IMR-90 (cell line): ENCODE results near the gene GATA1. TPM values are rescaled to one million over a fixed set of nuclear protein-coding genes. Genes with fewer than 3 reads are reported as not detected.

Source experiments
- ATAC-seq: fragments of 200-7000 bp; cut with Tn5 transposase; 2 replicates; pipeline ENCODE4 v1.9.1; 2020; ENCODE audit warnings: low read depth, mild to moderate bottlenecking, moderate library complexity
- BruUV-seq: library from RNA; stranded (reverse); fragments of 400-500 nt; replicated peaks from 2 replicates; lab custom pipeline; 2021; lab: Mats Ljungman, UMichigan
- CTCF ChIA-PET: fragments of 300-600 bp; formaldehyde crosslinking; extraction: SDS; loops from one replicate; lab custom pipeline; 2021; ENCODE audit warnings: antibody characterized with exemption; lab: Yijun Ruan, JAX
- POLR2A ChIA-PET: fragments of 300-600 bp; sonication (Branson Sonifier 250); formaldehyde crosslinking; loops from one replicate; lab custom pipeline; 2022; ENCODE audit warnings: antibody characterized with exemption; ENCODE audit not compliant: unreplicated experiment; lab: Charles Lee
- DNase-seq: peaks from one replicate; pipeline ENCODE4 v3.0.0; 2013
- H2AFZ ChIP-seq: replicated peaks from 2 replicates; pipeline ENCODE3; 2013; ENCODE audit warnings: low read length, mild to moderate bottlenecking; ENCODE audit not compliant: poor library complexity
- H2AK5ac ChIP-seq: 2 replicates; pipeline ENCODE4 v1.6.1; 2013; ENCODE audit warnings: low read depth, low read length, inconsistent platforms
- H2AK9ac ChIP-seq: replicated peaks from 2 replicates; pipeline ENCODE3; 2013; ENCODE audit warnings: mild to moderate bottlenecking, low read depth, low read length, moderate library complexity; ENCODE audit not compliant: poor library complexity
- H2BK120ac ChIP-seq: 2 replicates; pipeline ENCODE4 v1.6.1; 2013; ENCODE audit warnings: low read depth, low read length, inconsistent platforms
- H2BK15ac ChIP-seq: 3 replicates; pipeline ENCODE4 v1.6.1; 2013; ENCODE audit warnings: low read depth, low read length, inconsistent platforms
- H2BK20ac ChIP-seq: 2 replicates; pipeline ENCODE4 v1.6.1; 2013; ENCODE audit warnings: low read depth, mild to moderate bottlenecking, inconsistent platforms, low read length, moderate library complexity
- H2BK5ac ChIP-seq: 2 replicates; pipeline ENCODE4 v1.6.1; 2013; ENCODE audit warnings: mild to moderate bottlenecking, low read depth, low read length, inconsistent platforms; ENCODE audit not compliant: poor library complexity, severe bottlenecking
- H3K14ac ChIP-seq: replicated peaks from 2 replicates; pipeline ENCODE4 v1.6.1; 2013; ENCODE audit warnings: low read depth, low read length, inconsistent platforms
- H3K18ac ChIP-seq: 2 replicates; pipeline ENCODE4 v1.6.1; 2013; ENCODE audit warnings: low read depth, low read length, control low read depth
- H3K23ac ChIP-seq: 2 replicates; pipeline ENCODE4 v1.6.1; 2013; ENCODE audit warnings: low read depth, low read length, inconsistent platforms
- H3K27ac ChIP-seq: 2 replicates; pipeline ENCODE4 v1.5.1; 2013; ENCODE audit warnings: mild to moderate bottlenecking, control low read depth, low read length; ENCODE audit not compliant: insufficient read depth
- H3K27me3 ChIP-seq: 2 replicates; pipeline ENCODE4 v1.6.1; 2013; ENCODE audit warnings: low read length; ENCODE audit not compliant: control insufficient read depth, insufficient read depth
- H3K36me3 ChIP-seq: 2 replicates; pipeline ENCODE4 v1.6.1; 2013; ENCODE audit warnings: low read length, mixed read lengths; ENCODE audit not compliant: control insufficient read depth, insufficient read depth
- H3K4ac ChIP-seq: 2 replicates; pipeline ENCODE4 v1.6.1; 2013; ENCODE audit warnings: low read depth, low read length, inconsistent platforms
- H3K4me1 ChIP-seq: 2 replicates; pipeline ENCODE4 v1.6.1; 2013; ENCODE audit warnings: low read length, mixed read lengths; ENCODE audit not compliant: control insufficient read depth, insufficient read depth
- H3K4me2 ChIP-seq: 2 replicates; pipeline ENCODE4 v1.6.1; 2013; ENCODE audit warnings: low read depth, mild to moderate bottlenecking, control low read depth, low read length, moderate library complexity
- H3K4me3 ChIP-seq: 2 replicates; pipeline ENCODE4 v1.5.1; 2013; ENCODE audit warnings: low read depth, mild to moderate bottlenecking, control low read depth, low read length, moderate library complexity; ENCODE audit not compliant: insufficient read depth
- H3K56ac ChIP-seq: 2 replicates; pipeline ENCODE4 v1.6.1; 2013; ENCODE audit warnings: low read length, inconsistent platforms; ENCODE audit not compliant: insufficient read depth; ENCODE audit errors: extremely low read depth
- H3K79me1 ChIP-seq, 2 experiments: 2 replicates each; pipeline ENCODE4 v1.6.1; 2013; ENCODE audit warnings: low read length in 2 of 2, inconsistent platforms in 1 of 2, low read depth in 1 of 2
- H3K9ac ChIP-seq: 2 replicates; pipeline ENCODE4 v1.6.1; 2013; ENCODE audit warnings: low read depth, low read length, control low read depth
- H3K9me1 ChIP-seq: 2 replicates; pipeline ENCODE4 v1.6.1; 2013; ENCODE audit warnings: low read length, inconsistent platforms; ENCODE audit not compliant: insufficient read depth
- H3K9me3 ChIP-seq: 2 replicates; pipeline ENCODE4 v1.6.1; 2013; ENCODE audit warnings: low read length; ENCODE audit not compliant: control insufficient read depth, insufficient read depth
- H4K20me1 ChIP-seq: 2 replicates; pipeline ENCODE4 v1.6.1; 2013; ENCODE audit warnings: low read length, inconsistent platforms; ENCODE audit not compliant: insufficient read depth
- H4K5ac ChIP-seq: 2 replicates; pipeline ENCODE4 v1.6.1; 2013; ENCODE audit warnings: mild to moderate bottlenecking, low read depth, low read length, control low read depth
- H4K8ac ChIP-seq, 2 experiments: 2 replicates each; pipeline ENCODE4 v1.6.1; 2013; ENCODE audit warnings: low read depth in 2 of 2, low read length in 2 of 2, control low read depth in 1 of 2, inconsistent platforms in 1 of 2
- H4K91ac ChIP-seq: 2 replicates; pipeline ENCODE4 v1.6.1; 2013; ENCODE audit warnings: low read depth, low read length, inconsistent platforms; ENCODE audit not compliant: insufficient read depth
- CHD1 ChIP-seq: IDR thresholded peaks from 2 replicates; pipeline ENCODE4 v1.6.1; 2012; ENCODE audit warnings: low read depth, low read length, improper control_type of control experiment
- MAFK ChIP-seq: IDR thresholded peaks from 2 replicates; pipeline ENCODE4 v1.6.1; 2012; ENCODE audit warnings: low read depth, low read length, improper control_type of control experiment
- WGBS, 2 experiments: methylation state at CpG; one replicate each; pipeline versions ENCODE4 v1.1.5 to v1.1.7; 2013; ENCODE audit warnings: missing lambda C conversion rate in 2 of 2; ENCODE audit not compliant: insufficient read length in 1 of 2; ENCODE audit errors: extremely low coverage in 2 of 2; 5-methylcytosine and 5-hydroxymethylcytosine counted together
- dilution Hi-C: fragments of 300-500 bp; cut with HindIII; formaldehyde crosslinking; loops from one replicate; pipeline ENCODE4 v1.14.3; 2018; ENCODE audit warnings: low sequenced_read_pairs; ENCODE audit not compliant: unreplicated experiment
- in situ Hi-C: fragments of 300-500 bp; cut with MboI; formaldehyde crosslinking; loops from 3 replicates; pipeline ENCODE4 v1.14.3; 2019; ENCODE audit warnings: low sequenced_read_pairs, inconsistent platforms, mixed read lengths
- intact Hi-C: fragments of 100-400 bp; cut with micrococcal nuclease; formaldehyde crosslinking; loops from 2 replicates; pipeline ENCODE4 v1.10.0; 2022
- polyA plus RNA-seq, 3 experiments: library from polyadenylated mRNA; depleted of rRNA; stranded (reverse); fragments of >200 nt; gene quantifications; 2 replicates each; pipeline ENCODE4 v1.2.3, GENCODE V29; 2012; ENCODE audit warnings: low replicate concordance in 1 of 3
- total RNA-seq: library from RNA; depleted of rRNA; stranded (reverse); fragments of >200 nt; gene quantifications from 2 replicates; pipeline ENCODE4 v1.2.3, GENCODE V29; 2012
- TF ChIP-seq, protein P1 (sequence below): fragments of 150-350 bp; IDR thresholded peaks from 2 replicates; pipeline ENCODE4 v1.6.1; 2016; ENCODE audit warnings: low read depth, mild to moderate bottlenecking, low read length, moderate library complexity, borderline replicate concordance
- TF ChIP-seq, protein P2 (sequence below): fragments of 150-350 bp; IDR thresholded peaks from 2 replicates; pipeline ENCODE4 v1.6.1; 2017; ENCODE audit warnings: mild to moderate bottlenecking, antibody characterized with exemption, low read length, low read depth

The GATA1 gene
- total and polyA plus RNA-seq, 2 of the 4 experiments (the other 2 are of a cell fraction): not detected

DNA sequence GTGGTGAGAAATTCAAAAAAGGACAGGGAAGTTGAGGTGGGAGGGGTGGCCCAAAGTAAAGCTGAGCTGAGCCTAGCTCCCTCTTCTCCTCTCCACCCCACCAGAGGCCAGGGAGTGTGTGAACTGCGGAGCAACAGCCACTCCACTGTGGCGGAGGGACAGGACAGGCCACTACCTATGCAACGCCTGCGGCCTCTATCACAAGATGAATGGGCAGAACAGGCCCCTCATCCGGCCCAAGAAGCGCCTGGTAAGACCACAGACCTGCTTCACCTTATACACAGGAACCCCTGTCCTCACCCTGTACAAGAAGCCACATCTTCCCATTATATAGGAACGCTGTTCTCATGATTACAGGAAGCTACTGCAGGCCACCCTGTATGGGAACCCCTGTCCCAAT is 5.8 kb downstream of the GATA1 start:
- no peak overlapping the region for H3K56ac ChIP-seq
- H2AFZ ChIP-seq: no peak overlapping the region
- H3K23ac ChIP-seq: no peak overlapping the region
- H4K20me1 ChIP-seq: no peaks in the 10 kb centered on the region
- no peak overlapping the region for H3K18ac ChIP-seq
- ChIA-PET CTCF (no interaction called here), POLR2A (no interaction called here)
- H2BK15ac ChIP-seq: no peak overlapping the region
- TF ChIP-seq, protein P1, sequence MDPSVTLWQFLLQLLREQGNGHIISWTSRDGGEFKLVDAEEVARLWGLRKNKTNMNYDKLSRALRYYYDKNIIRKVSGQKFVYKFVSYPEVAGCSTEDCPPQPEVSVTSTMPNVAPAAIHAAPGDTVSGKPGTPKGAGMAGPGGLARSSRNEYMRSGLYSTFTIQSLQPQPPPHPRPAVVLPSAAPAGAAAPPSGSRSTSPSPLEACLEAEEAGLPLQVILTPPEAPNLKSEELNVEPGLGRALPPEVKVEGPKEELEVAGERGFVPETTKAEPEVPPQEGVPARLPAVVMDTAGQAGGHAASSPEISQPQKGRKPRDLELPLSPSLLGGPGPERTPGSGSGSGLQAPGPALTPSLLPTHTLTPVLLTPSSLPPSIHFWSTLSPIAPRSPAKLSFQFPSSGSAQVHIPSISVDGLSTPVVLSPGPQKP: no peak
- TF ChIP-seq, protein P2, sequence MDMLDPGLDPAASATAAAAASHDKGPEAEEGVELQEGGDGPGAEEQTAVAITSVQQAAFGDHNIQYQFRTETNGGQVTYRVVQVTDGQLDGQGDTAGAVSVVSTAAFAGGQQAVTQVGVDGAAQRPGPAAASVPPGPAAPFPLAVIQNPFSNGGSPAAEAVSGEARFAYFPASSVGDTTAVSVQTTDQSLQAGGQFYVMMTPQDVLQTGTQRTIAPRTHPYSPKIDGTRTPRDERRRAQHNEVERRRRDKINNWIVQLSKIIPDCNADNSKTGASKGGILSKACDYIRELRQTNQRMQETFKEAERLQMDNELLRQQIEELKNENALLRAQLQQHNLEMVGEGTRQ: no peak
- no peak for TF ChIP-seq CHD1
- TF ChIP-seq MAFK: no peak
- in situ Hi-C loops: no loop called here
- DNase-seq: no peak
- peaks cover 7% of the 10 kb centered on the region; the same call in 1 of the 2 replicates for H3K9me1 ChIP-seq
- peaks cover 12% of the 10 kb centered on the region for H3K27me3 ChIP-seq
- no peak for ATAC-seq
- H3K36me3 ChIP-seq: no peaks in the 10 kb centered on the region
- no peaks in the 10 kb centered on the region; the same call in none of the 2 replicates for H3K4me1 ChIP-seq
- H3K4me2 ChIP-seq: no peak overlapping the region
- no peak overlapping the region for H2AK5ac ChIP-seq
- no peaks in the 10 kb centered on the region for H3K9me3 ChIP-seq
- H3K9ac ChIP-seq: no peak overlapping the region
- no peak overlapping the region for H2BK20ac ChIP-seq
- H2BK120ac ChIP-seq: no peak overlapping the region
- no peak overlapping the region for H3K14ac ChIP-seq
- no peak overlapping the region for H2AK9ac ChIP-seq
- no peak overlapping the region for H3K4ac ChIP-seq
- no TSS peak for BruUV-seq
- H2BK5ac ChIP-seq: no peak overlapping the region
- H3K27ac ChIP-seq: no peak overlapping the region
- no peaks in the 10 kb centered on the region for H3K79me1 ChIP-seq
- no peak overlapping the region for H4K5ac ChIP-seq
- WGBS, 2 experiments: 84% methylated on average over 3 of the region's 7 CpGs; no CpG with 5 or more reads in 1 of the 2 experiments
- H3K4me3 ChIP-seq: no peak overlapping the region
- dilution Hi-C loops: no loop called here
- H4K91ac ChIP-seq: no peak overlapping the region
- intact Hi-C loops: no loop called here
- H4K8ac ChIP-seq: no peak overlapping the region
